Panc1 (cell line): Measurements from ENCODE around the gene BRD1. TPM values are rescaled to one million over a fixed set of nuclear protein-coding genes. Genes with fewer than 3 reads are reported as not detected.

Experiments
- ATAC-seq: fragments of 200-7000 bp; cut with Tn5 transposase; 2 replicates; pipeline ENCODE4 v1.9.1; 2020; ENCODE audit warnings: mild to moderate bottlenecking, moderate library complexity
- BruUV-seq: library from RNA; stranded (reverse); fragments of 400-500 nt; replicated peaks from 2 replicates; lab custom pipeline; 2021; lab: Mats Ljungman, UMichigan
- CTCF ChIA-PET: fragments of 300-600 bp; sonication (Branson Sonifier 250); formaldehyde crosslinking; loops from one replicate; lab custom pipeline; 2022; ENCODE audit warnings: antibody characterized with exemption; lab: Charles Lee
- POLR2A ChIA-PET: fragments of 300-600 bp; sonication (Branson Sonifier 250); formaldehyde crosslinking; loops from one replicate; lab custom pipeline; 2022; ENCODE audit warnings: antibody characterized with exemption; lab: Charles Lee
- DNase-seq: peaks from one replicate; pipeline ENCODE4 v3.0.0-alpha.2; 2010; ENCODE audit warnings: low read depth, low spot score
- H3K27ac ChIP-seq: 2 replicates; pipeline ENCODE4 v1.5.1; 2011; ENCODE audit warnings: mild to moderate bottlenecking, low read length, inconsistent platforms
- H3K27me3 ChIP-seq: fragments of 200-500 bp; sonication (Bioruptor generic); 2 replicates; pipeline ENCODE4 v1.6.0; 2014; ENCODE audit warnings: low read length, inconsistent platforms; ENCODE audit not compliant: control insufficient read depth, insufficient read depth
- H3K36me3 ChIP-seq: fragments of 200-500 bp; sonication (Bioruptor generic); 2 replicates; pipeline ENCODE4 v1.5.1; 2014; ENCODE audit warnings: inconsistent platforms, mild to moderate bottlenecking, low read length, moderate library complexity; ENCODE audit not compliant: control insufficient read depth, insufficient read depth
- H3K4me1 ChIP-seq: 2 replicates; pipeline ENCODE4 v1.5.1; 2011; ENCODE audit warnings: inconsistent platforms, mild to moderate bottlenecking, low read length, moderate library complexity; ENCODE audit not compliant: control insufficient read depth, insufficient read depth
- H3K4me3 ChIP-seq, 2 experiments: 2 replicates each; pipeline ENCODE4 v1.5.1; 2011 to 2012; ENCODE audit warnings: low read depth in 2 of 2, low read length in 2 of 2, mild to moderate bottlenecking in 2 of 2, inconsistent platforms in 1 of 2, moderate library complexity in 1 of 2
- H3K9me3 ChIP-seq: fragments of 200-500 bp; sonication (Bioruptor generic); 2 replicates; pipeline ENCODE4 v1.5.1; 2014; ENCODE audit warnings: low read depth, mild to moderate bottlenecking, inconsistent platforms, low read length, moderate library complexity; ENCODE audit not compliant: control insufficient read depth, insufficient read depth
- CTCF ChIP-seq: fragments of 450-650 bp; IDR thresholded peaks from 2 replicates; pipeline ENCODE4 v1.5.1; 2017; ENCODE audit warnings: mild to moderate bottlenecking
- POLR2AphosphoS5 ChIP-seq: IDR thresholded peaks from 2 replicates; pipeline ENCODE4 v1.6.1; 2012; ENCODE audit warnings: mild to moderate bottlenecking, low read depth, low read length, moderate library complexity
- REST ChIP-seq, 2 experiments: IDR thresholded peaks; 2 replicates each; pipeline ENCODE4 v1.6.1; 2011 to 2012; ENCODE audit warnings: low read depth in 2 of 2, control low read depth in 1 of 2, low read length in 1 of 2, mild to moderate bottlenecking in 1 of 2, moderate library complexity in 1 of 2; ENCODE audit not compliant: insufficient read depth in 1 of 2
- SIN3A ChIP-seq: IDR thresholded peaks from 2 replicates; pipeline ENCODE4 v1.6.1; 2012; ENCODE audit warnings: low read depth, mild to moderate bottlenecking, low read length, moderate library complexity, borderline replicate concordance; ENCODE audit not compliant: insufficient read depth
- TCF7L2 ChIP-seq: IDR thresholded peaks from 2 replicates; pipeline ENCODE4 v1.6.1; 2011; ENCODE audit warnings: mild to moderate bottlenecking, low read depth, low read length, inconsistent platforms
- in situ Hi-C: cut with HindIII; loops from 2 replicates; pipeline ENCODE4 v1.10.0; 2016; ENCODE audit warnings: low sequenced_read_pairs, low pct_unique_long_range_greater_than_20kb
- intact Hi-C: fragments of 100-400 bp; cut with micrococcal nuclease; formaldehyde crosslinking; loops from one replicate; pipeline ENCODE4 v1.10.0; 2022; ENCODE audit not compliant: unreplicated experiment
- total RNA-seq: library from RNA; stranded (reverse); gene quantifications from one replicate; pipeline ENCODE4 v1.2.1, GENCODE V29; 2021; ENCODE audit not compliant: unreplicated experiment

BRD1 gene
- total RNA-seq, 1 experiment from 2014 or later: 24.0 TPM

DNA sequence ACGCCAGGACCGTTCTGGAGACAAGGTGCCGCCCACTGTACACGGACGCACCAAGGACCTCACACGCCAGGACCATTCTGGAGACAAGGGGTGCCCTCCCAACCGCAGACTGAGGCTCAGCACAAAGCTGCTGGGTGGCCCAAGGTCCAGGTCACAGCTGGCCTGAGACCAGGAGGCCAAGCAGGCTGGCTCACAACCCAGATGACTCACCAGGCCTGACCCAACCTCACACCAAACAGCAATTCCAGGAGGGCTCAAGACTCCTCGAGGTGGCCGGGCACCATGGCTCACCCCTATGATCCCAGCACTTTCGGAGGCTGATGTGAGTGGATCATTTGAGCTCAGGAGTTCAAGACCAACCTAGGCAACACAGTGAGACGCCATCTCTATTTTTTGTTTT is 14.8 kb downstream of the BRD1 start:
- ATAC-seq (peak; percentile 68), DNase-seq (no peak)
- Histone ChIP-seq H3K27me3 (no peaks in the 10 kb centered on the region), H3K36me3 (no peaks in the 10 kb centered on the region), H3K9me3 (no peaks in the 10 kb centered on the region), H3K4me3 (no peak overlapping the region), H3K27ac (no peak overlapping the region), H3K4me1 (peaks cover 3% of the 10 kb centered on the region)
- in situ Hi-C loops (no loop called here), intact Hi-C loops (no loop called here)
- TF ChIP-seq POLR2AphosphoS5 (no peak), TCF7L2 (no peak), SIN3A (no peak), REST (IDR thresholded peaks at IDR 0.05; ENCODE audit: insufficient read depth in 1 of 2, low read depth in 2 of 2, low read length in 1 of 2) (no peak), CTCF (no peak)
- no TSS peak for BruUV-seq
- POLR2A ChIA-PET: interaction anchor here (0.7 kb wide), 1 partner anchor 47 kb away, joined by 3 read pairs; no protein-coding TSS in a partner anchor
- CTCF ChIA-PET: no interaction called here

- H3K4me1 ChIP-seq: peaks cover 3% of the 10 kb centered on the region
- no peaks in the 10 kb centered on the region for H3K36me3 ChIP-seq
- no peaks in the 10 kb centered on the region for H3K9me3 ChIP-seq
- DNase-seq (no peak), ATAC-seq (no peak)
- H3K4me3 ChIP-seq: no peak overlapping the region
- intact Hi-C loops: no loop called here
- BruUV-seq: no TSS peak
- POLR2A ChIA-PET: interaction anchor here (0.5 kb wide), 1 partner anchor 15 kb away, joined by 3 read pairs; no protein-coding TSS in a partner anchor
- CTCF ChIA-PET: no interaction called here
- no peak overlapping the region for H3K27ac ChIP-seq
- no peak for TF ChIP-seq CTCF
- in situ Hi-C loops: no loop called here
- H3K27me3 ChIP-seq: no peaks in the 10 kb centered on the region
Measured at GRCh38 chr22:49811020-49811791, 16.5 kb downstream of the BRD1 start.
